ENCODE measurements around the gene SKAP1.

SKAP1 gene

DNA sequence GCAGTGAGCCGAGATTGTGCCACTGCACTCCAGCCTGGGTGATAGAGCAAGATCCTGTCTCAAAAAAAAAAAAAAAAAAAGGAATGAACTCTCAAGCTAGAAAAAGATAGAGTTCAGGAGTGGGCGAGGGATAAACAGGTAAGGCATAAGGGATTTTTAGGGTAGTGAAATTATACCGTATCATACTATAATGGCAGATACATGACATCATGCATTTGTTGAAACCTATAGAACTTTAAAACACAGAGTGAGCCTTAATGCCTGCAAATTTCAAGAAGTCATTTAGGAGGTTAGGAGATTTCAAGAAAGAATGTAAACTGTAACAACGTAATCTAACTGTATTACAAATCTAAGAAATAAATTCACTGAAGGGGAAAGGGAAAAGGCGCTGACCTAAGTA, 20.4 kb downstream of the SKAP1 start:
- TF ChIP-seq, protein P1, sequence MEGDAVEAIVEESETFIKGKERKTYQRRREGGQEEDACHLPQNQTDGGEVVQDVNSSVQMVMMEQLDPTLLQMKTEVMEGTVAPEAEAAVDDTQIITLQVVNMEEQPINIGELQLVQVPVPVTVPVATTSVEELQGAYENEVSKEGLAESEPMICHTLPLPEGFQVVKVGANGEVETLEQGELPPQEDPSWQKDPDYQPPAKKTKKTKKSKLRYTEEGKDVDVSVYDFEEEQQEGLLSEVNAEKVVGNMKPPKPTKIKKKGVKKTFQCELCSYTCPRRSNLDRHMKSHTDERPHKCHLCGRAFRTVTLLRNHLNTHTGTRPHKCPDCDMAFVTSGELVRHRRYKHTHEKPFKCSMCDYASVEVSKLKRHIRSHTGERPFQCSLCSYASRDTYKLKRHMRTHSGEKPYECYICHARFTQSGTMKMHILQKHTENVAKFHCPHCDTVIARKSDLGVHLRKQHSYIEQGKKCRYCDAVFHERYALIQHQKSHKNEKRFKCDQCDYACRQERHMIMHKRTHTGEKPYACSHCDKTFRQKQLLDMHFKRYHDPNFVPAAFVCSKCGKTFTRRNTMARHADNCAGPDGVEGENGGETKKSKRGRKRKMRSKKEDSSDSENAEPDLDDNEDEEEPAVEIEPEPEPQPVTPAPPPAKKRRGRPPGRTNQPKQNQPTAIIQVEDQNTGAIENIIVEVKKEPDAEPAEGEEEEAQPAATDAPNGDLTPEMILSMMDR (IDR thresholded peaks at IDR 0.05; ENCODE audit: low read depth, low read length), result no peak
- no peak for TF ChIP-seq EZH2phosphoT487 (IDR thresholded peaks at IDR 0.05; ENCODE audit: low read depth)
- no peak overlapping the region for H3K9ac ChIP-seq (ENCODE audit: low read length)
- no peaks in the 10 kb centered on the region for H3K4me1 ChIP-seq (ENCODE audit: low read length)
- H3K36me3 ChIP-seq (replicated peaks; ENCODE audit: low read depth, low read length), result no peaks in the 10 kb centered on the region
- H4K20me1 ChIP-seq (ENCODE audit: insufficient read depth, low read length), result no peaks in the 10 kb centered on the region
- H3K4me2 ChIP-seq (ENCODE audit: low read length), result no peak overlapping the region
- no peak overlapping the region for H3K4me3 ChIP-seq (ENCODE audit: low read length)
- H3K79me2 ChIP-seq (ENCODE audit: low read length), result no peaks in the 10 kb centered on the region
- H2AFZ ChIP-seq (ENCODE audit: low read depth, low read length), result no peak overlapping the region
- H3K27me3 ChIP-seq (ENCODE audit: low read depth, low read length), result no peaks in the 10 kb centered on the region
- no peaks in the 10 kb centered on the region for H3K9me3 ChIP-seq (ENCODE audit: insufficient read depth, low read length)
- H3K27ac ChIP-seq (ENCODE audit: low read length), result no peak overlapping the region

DNA sequence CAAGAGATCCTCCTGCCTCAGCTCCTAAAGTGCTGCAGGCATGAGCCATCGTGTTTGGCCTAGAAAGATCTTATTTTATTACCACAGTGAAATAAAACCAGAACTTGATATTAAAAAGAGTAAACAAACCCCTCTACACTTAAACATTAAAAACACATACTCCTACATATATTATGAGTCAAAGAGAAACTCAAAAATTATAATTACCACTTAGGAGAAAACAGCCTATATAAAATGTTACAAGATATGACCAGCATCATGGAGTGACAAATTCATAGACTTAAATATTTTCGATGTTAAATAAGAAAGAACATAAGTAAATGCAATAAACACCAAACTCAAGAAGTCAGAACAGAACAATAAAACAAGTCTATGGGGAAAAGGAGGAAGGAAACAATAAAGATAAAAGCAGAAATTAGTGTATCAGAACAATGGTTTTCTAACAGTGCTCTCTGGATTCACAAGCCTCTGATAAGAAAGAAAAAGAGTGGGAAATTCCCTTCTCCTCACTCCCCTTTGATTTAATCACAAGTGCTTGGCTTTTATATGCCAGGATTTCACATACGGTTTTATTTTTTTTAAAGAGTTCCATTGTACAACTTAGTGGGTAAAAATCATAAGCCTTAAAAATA, 23.0 kb downstream of the SKAP1 start:
- H3K27ac ChIP-seq (ENCODE audit: low read length), result no peak overlapping the region
- H3K36me3 ChIP-seq (replicated peaks; ENCODE audit: low read depth, low read length), result no peaks in the 10 kb centered on the region
- H4K20me1 ChIP-seq (ENCODE audit: insufficient read depth, low read length), result no peaks in the 10 kb centered on the region
- peaks cover 4% of the 10 kb centered on the region for H3K4me1 ChIP-seq (ENCODE audit: low read length)
- H3K9me3 ChIP-seq (ENCODE audit: insufficient read depth, low read length), result no peaks in the 10 kb centered on the region
- no peak overlapping the region for H3K9ac ChIP-seq (ENCODE audit: low read length)
- no peak overlapping the region for H3K4me2 ChIP-seq (ENCODE audit: low read length)
- no peak overlapping the region for H3K4me3 ChIP-seq (ENCODE audit: low read length)
- no peaks in the 10 kb centered on the region for H3K27me3 ChIP-seq (ENCODE audit: low read depth, low read length)
- H2AFZ ChIP-seq (ENCODE audit: low read depth, low read length), result no peak overlapping the region
- H3K79me2 ChIP-seq (ENCODE audit: low read length), result no peaks in the 10 kb centered on the region
- TF ChIP-seq, protein P1 (IDR thresholded peaks at IDR 0.05; ENCODE audit: low read depth, low read length), result no peak
- no peak for TF ChIP-seq EZH2phosphoT487 (IDR thresholded peaks at IDR 0.05; ENCODE audit: low read depth)

DNA sequence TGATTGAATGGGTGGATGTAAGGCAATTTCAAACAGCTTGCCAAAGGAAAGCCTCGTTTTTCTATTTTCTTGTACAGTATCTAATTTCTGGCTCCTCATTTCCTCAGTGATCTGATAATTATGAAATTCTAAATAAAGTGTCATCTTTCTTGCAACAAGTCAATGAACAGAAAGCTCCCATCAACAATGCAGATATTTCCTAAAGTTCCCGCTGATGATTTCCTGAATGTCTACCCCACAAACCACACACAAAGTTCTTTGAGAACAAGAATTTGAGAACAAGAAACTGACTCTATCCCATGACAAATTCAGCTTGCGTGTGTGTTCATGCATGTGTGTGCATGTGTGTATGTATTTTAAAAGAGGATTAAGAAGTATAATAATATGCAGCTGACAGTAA, 35.2 kb downstream of the SKAP1 start:
- Histone ChIP-seq H3K4me3 (ENCODE audit: low read length) (no peak overlapping the region), H3K4me1 (ENCODE audit: low read length) (peaks cover 13% of the 10 kb centered on the region), H4K20me1 (ENCODE audit: insufficient read depth, low read length) (no peaks in the 10 kb centered on the region), H2AFZ (ENCODE audit: low read depth, low read length) (no peak overlapping the region), H3K36me3 (replicated peaks; ENCODE audit: low read depth, low read length) (no peaks in the 10 kb centered on the region), H3K27me3 (ENCODE audit: low read depth, low read length) (no peaks in the 10 kb centered on the region), H3K4me2 (ENCODE audit: low read length) (no peak overlapping the region), H3K9me3 (ENCODE audit: insufficient read depth, low read length) (no peaks in the 10 kb centered on the region), H3K9ac (ENCODE audit: low read length) (no peak overlapping the region), H3K79me2 (ENCODE audit: low read length) (no peaks in the 10 kb centered on the region), H3K27ac (ENCODE audit: low read length) (no peak overlapping the region)
- TF ChIP-seq, protein P1 (IDR thresholded peaks at IDR 0.05; ENCODE audit: low read depth, low read length), result no peak
- TF ChIP-seq EZH2phosphoT487 (IDR thresholded peaks at IDR 0.05; ENCODE audit: low read depth), result no peak

DNA sequence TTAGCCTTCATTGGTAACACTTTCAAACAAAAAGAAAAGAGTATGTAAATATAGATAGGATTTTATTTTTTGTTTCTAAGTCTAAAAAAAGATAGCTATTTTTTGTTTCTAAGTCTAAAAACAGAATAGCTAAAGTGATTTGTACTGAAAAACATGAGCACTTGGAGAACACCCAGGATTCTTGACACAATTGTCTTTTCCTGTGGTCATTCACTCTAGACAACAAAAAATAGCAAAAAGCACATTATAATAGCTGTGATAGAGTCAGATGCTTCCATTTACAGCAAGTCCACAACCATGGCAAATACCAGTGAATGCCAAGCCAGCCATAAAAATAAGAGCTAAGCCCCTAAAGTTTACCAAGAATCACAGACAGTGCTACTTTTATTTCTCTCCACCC, 36.7 kb downstream of the SKAP1 start:
- Histone ChIP-seq H2AFZ (ENCODE audit: low read depth, low read length) (no peak overlapping the region), H3K36me3 (replicated peaks; ENCODE audit: low read depth, low read length) (no peaks in the 10 kb centered on the region), H3K27me3 (ENCODE audit: low read depth, low read length) (no peaks in the 10 kb centered on the region), H3K9me3 (ENCODE audit: insufficient read depth, low read length) (no peaks in the 10 kb centered on the region), H3K4me2 (ENCODE audit: low read length) (no peak overlapping the region), H3K4me3 (ENCODE audit: low read length) (no peak overlapping the region), H4K20me1 (ENCODE audit: insufficient read depth, low read length) (no peaks in the 10 kb centered on the region), H3K4me1 (ENCODE audit: low read length) (peaks cover 13% of the 10 kb centered on the region), H3K9ac (ENCODE audit: low read length) (no peak overlapping the region), H3K27ac (ENCODE audit: low read length) (no peak overlapping the region), H3K79me2 (ENCODE audit: low read length) (no peaks in the 10 kb centered on the region)
- no peak for TF ChIP-seq EZH2phosphoT487 (IDR thresholded peaks at IDR 0.05; ENCODE audit: low read depth)
- TF ChIP-seq, protein P1 (IDR thresholded peaks at IDR 0.05; ENCODE audit: low read depth, low read length), result no peak
